ENCODE results near the gene DRC7. TPM values are rescaled to one million over a fixed set of nuclear protein-coding genes. Genes with fewer than 3 reads are reported as not detected.
A peak's percentile ranks its signal among the peaks of the same experiment; 100 is the strongest.

The DRC7 gene
- polyA plus RNA-seq, 1 donor, result 0.22 TPM

DNA sequence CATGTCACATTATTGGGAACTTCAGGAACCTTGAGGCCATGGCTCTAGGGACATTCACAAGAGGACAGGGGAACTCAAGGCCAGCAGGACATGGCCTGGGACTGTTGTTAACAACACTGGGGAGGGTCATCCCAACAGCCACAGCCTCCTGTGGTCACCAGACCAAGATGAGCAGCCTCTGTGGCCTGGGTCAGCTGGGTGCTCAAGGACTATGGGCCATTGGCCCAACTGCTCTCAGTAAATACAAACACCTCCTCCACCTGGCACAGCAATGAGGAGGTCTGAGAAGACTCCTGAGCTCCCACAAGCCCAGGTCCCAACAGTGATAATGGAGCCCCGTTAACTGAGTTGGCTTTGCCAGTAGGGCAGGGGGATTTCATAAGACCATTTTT, 86.7 kb downstream of the DRC7 start:
- H3K27me3 ChIP-seq (ENCODE audit: control insufficient read depth, insufficient read depth, low read length), result no peaks in the 10 kb centered on the region
- no peak for DNase-seq
- H3K4me3 ChIP-seq (ENCODE audit: low read length), result no peak overlapping the region
- peaks cover 18% of the 10 kb centered on the region for H3K4me1 ChIP-seq (ENCODE audit: control insufficient read depth, insufficient read depth, low read length)
- H3K9me3 ChIP-seq (ENCODE audit: control insufficient read depth, low read depth, low read length), result no peaks in the 10 kb centered on the region
- H3K27ac ChIP-seq (ENCODE audit: low read length), result peak overlapping the region; percentile 32
- WGBS (ENCODE audit: insufficient coverage, low lambda C conversion rate), result no CpG with 5 or more reads among the region's 1 CpG
- H3K36me3 ChIP-seq (ENCODE audit: control insufficient read depth, insufficient read depth, low read length), result peaks cover 34% of the 10 kb centered on the region

Other genes starting within 250 kb of the DRC7 start
- 52.8 TPM for gene CIAPIN1, start 247.4 kb upstream of the DRC7 start, polyA plus RNA-seq
- gene COQ9, start 247.3 kb upstream of the DRC7 start, polyA plus RNA-seq, result 73.0 TPM
- 76.6 TPM for gene POLR2C, start 232.1 kb upstream of the DRC7 start, polyA plus RNA-seq
- 113 TPM for gene DOK4, start 208.3 kb upstream of the DRC7 start, polyA plus RNA-seq
- gene CCDC102A, start 158.2 kb upstream of the DRC7 start, polyA plus RNA-seq, result 5.6 TPM
- 9.1 TPM for gene ADGRG5, start 152.2 kb upstream of the DRC7 start, polyA plus RNA-seq
- 102 TPM for gene ADGRG1, start 66.2 kb upstream of the DRC7 start, polyA plus RNA-seq
- 1.7 TPM for gene ADGRG3, start 26.5 kb upstream of the DRC7 start, polyA plus RNA-seq
- 16.2 TPM for gene KATNB1, start 41.0 kb downstream of the DRC7 start, polyA plus RNA-seq
- 82.3 TPM for gene KIFC3, start 107.7 kb downstream of the DRC7 start, polyA plus RNA-seq